SIG-M5 treated with dmso at 0.1 percent for 504 hours (cell line): ENCODE measurements around the gene BGLAP.

Experiments
- DNase-seq: peaks from one replicate; lab custom pipeline; 2025; ENCODE audit not compliant: unreplicated experiment; lab: John Stamatoyannopoulos, UW

BGLAP gene

GRCh38 chr1:156289857-156290256 lies 47.9 kb downstream of the BGLAP start:
- no peak for DNase-seq

- no peak for DNase-seq
These were observed 49.5 kb downstream of the BGLAP start for GRCh38 chr1:156291226-156292061.
